HEK293 (cell line): ENCODE measurements around the gene BATF3.

ENCODE experiments used
- CTCF ChIA-PET: fragments of 350-600 bp; formaldehyde crosslinking; extraction: SDS; loops from one replicate; lab custom pipeline; 2021; ENCODE audit warnings: antibody characterized with exemption; lab: Yijun Ruan, JAX
- POLR2A ChIA-PET: fragments of 300-600 bp; formaldehyde crosslinking; extraction: SDS; loops from one replicate; lab custom pipeline; 2020; ENCODE audit warnings: antibody characterized with exemption, inconsistent platforms; lab: Yijun Ruan, JAX
- H3K27ac ChIP-seq: fragments of 200-500 bp; sonication (Bioruptor generic); 2 replicates; pipeline ENCODE4 v1.5.1; 2014; ENCODE audit warnings: low read depth, low read length, control low read depth, inconsistent platforms; ENCODE audit errors: extremely low read depth
- H3K36me3 ChIP-seq, 2 experiments: fragments of 200-500 bp in 1 of 2; sonication (Bioruptor generic) in 1 of 2; 1 replicate in 1 of 2; 2 replicates in 1 of 2; pipeline ENCODE4 v1.5.1; 2014 to 2017; ENCODE audit warnings: inconsistent platforms in 2 of 2, low read length in 2 of 2; ENCODE audit not compliant: control insufficient read depth in 2 of 2, insufficient read depth in 1 of 2
- H3K4me1 ChIP-seq: fragments of 200-500 bp; sonication (Bioruptor generic); 2 replicates; pipeline ENCODE4 v1.5.1; 2014; ENCODE audit warnings: mild to moderate bottlenecking, low read length, inconsistent platforms; ENCODE audit not compliant: control insufficient read depth, insufficient read depth
- H3K4me3 ChIP-seq: 2 replicates; pipeline ENCODE4 v1.5.1; 2011; ENCODE audit warnings: low read depth, mild to moderate bottlenecking, control low read depth, low read length, moderate library complexity
- H3K9me3 ChIP-seq: fragments of 200-500 bp; sonication (Bioruptor generic); 2 replicates; pipeline ENCODE4 v1.5.1; 2014; ENCODE audit warnings: low read depth, low read length, inconsistent platforms; ENCODE audit not compliant: control insufficient read depth, insufficient read depth
- GLI4 ChIP-seq: fragments of 450-650 bp; formaldehyde crosslinking; IDR thresholded peaks from 2 replicates; pipeline ENCODE4 v1.5.1; 2016; ENCODE audit warnings: missing biosample characterization, missing genetic modification characterization
- KLF7 ChIP-seq: fragments of 450-650 bp; formaldehyde crosslinking; IDR thresholded peaks from 2 replicates; pipeline ENCODE4 v1.5.1; 2016; ENCODE audit warnings: missing biosample characterization, missing genetic modification characterization, borderline replicate concordance
- OVOL3 ChIP-seq: fragments of 450-650 bp; formaldehyde crosslinking; IDR thresholded peaks from 2 replicates; pipeline ENCODE4 v1.5.1; 2016; ENCODE audit warnings: missing biosample characterization, missing genetic modification characterization
- RBAK ChIP-seq: fragments of 450-650 bp; formaldehyde crosslinking; IDR thresholded peaks from 2 replicates; pipeline ENCODE4 v1.5.1; 2016; ENCODE audit warnings: missing biosample characterization, missing genetic modification characterization
- ZBTB1 ChIP-seq: fragments of 450-650 bp; formaldehyde crosslinking; IDR thresholded peaks from 2 replicates; pipeline ENCODE4 v1.5.1; 2016; ENCODE audit warnings: missing biosample characterization, missing genetic modification characterization
- ZBTB21 ChIP-seq: fragments of 450-650 bp; formaldehyde crosslinking; IDR thresholded peaks from 2 replicates; pipeline ENCODE4 v1.5.1; 2017; ENCODE audit warnings: missing biosample characterization, missing genetic modification characterization
- ZFP37 ChIP-seq: fragments of 450-650 bp; formaldehyde crosslinking; IDR thresholded peaks from 2 replicates; pipeline ENCODE4 v1.5.1; 2016; ENCODE audit warnings: missing biosample characterization, missing genetic modification characterization
- ZNF114 ChIP-seq: fragments of 450-650 bp; formaldehyde crosslinking; IDR thresholded peaks from 2 replicates; pipeline ENCODE4 v1.5.0; 2017; ENCODE audit warnings: missing biosample characterization, missing genetic modification characterization
- ZNF140 ChIP-seq: fragments of 450-650 bp; formaldehyde crosslinking; IDR thresholded peaks from 2 replicates; pipeline ENCODE4 v1.5.1; 2016; ENCODE audit warnings: missing biosample characterization, missing genetic modification characterization
- ZNF174 ChIP-seq: fragments of 450-650 bp; formaldehyde crosslinking; IDR thresholded peaks from 2 replicates; pipeline ENCODE4 v1.5.0; 2017; ENCODE audit warnings: missing biosample characterization, mild to moderate bottlenecking, missing genetic modification characterization
- ZNF214 ChIP-seq: fragments of 450-650 bp; formaldehyde crosslinking; IDR thresholded peaks from 2 replicates; pipeline ENCODE4 v1.5.1; 2017; ENCODE audit warnings: missing biosample characterization, mild to moderate bottlenecking, missing genetic modification characterization, borderline replicate concordance
- ZNF26 ChIP-seq: fragments of 450-650 bp; formaldehyde crosslinking; IDR thresholded peaks from 2 replicates; pipeline ENCODE4 v1.5.1; 2016; ENCODE audit warnings: missing biosample characterization, missing genetic modification characterization
- ZNF423 ChIP-seq: fragments of 450-650 bp; formaldehyde crosslinking; IDR thresholded peaks from 2 replicates; pipeline ENCODE4 v1.5.1; 2016; ENCODE audit warnings: missing biosample characterization, missing genetic modification characterization
- ZNF48 ChIP-seq: fragments of 450-650 bp; formaldehyde crosslinking; IDR thresholded peaks from 2 replicates; pipeline ENCODE4 v1.5.1; 2016; ENCODE audit warnings: missing biosample characterization, missing genetic modification characterization
- ZNF639 ChIP-seq: fragments of 450-650 bp; formaldehyde crosslinking; IDR thresholded peaks from 2 replicates; pipeline ENCODE4 v1.5.1; 2016; ENCODE audit warnings: missing biosample characterization, missing genetic modification characterization
- ZNF658 ChIP-seq: fragments of 450-650 bp; formaldehyde crosslinking; IDR thresholded peaks from 2 replicates; pipeline ENCODE4; 2016; ENCODE audit warnings: missing biosample characterization, missing genetic modification characterization
- ZNF701 ChIP-seq: fragments of 450-650 bp; formaldehyde crosslinking; IDR thresholded peaks from 2 replicates; pipeline ENCODE4 v1.5.1; 2016; ENCODE audit warnings: missing biosample characterization, missing genetic modification characterization
- ZNF747 ChIP-seq: fragments of 450-650 bp; formaldehyde crosslinking; IDR thresholded peaks from 2 replicates; pipeline ENCODE4 v1.5.1; 2016; ENCODE audit warnings: missing biosample characterization, missing genetic modification characterization
- TF ChIP-seq, protein P1 (sequence below): IDR thresholded peaks from 2 replicates; pipeline ENCODE4 v1.6.1; 2011; ENCODE audit warnings: mild to moderate bottlenecking, low read depth, low read length, borderline replicate concordance
- TF ChIP-seq, protein P2 (sequence below): fragments of 450-650 bp; formaldehyde crosslinking; IDR thresholded peaks from 2 replicates; pipeline ENCODE4 v1.5.1; 2017; ENCODE audit warnings: missing biosample characterization, missing genetic modification characterization
- TF ChIP-seq, protein P3 (sequence below): fragments of 450-650 bp; formaldehyde crosslinking; conservative IDR thresholded peaks from 2 replicates; pipeline ENCODE4 v1.5.1; 2016; ENCODE audit warnings: low read depth, missing biosample characterization, missing genetic modification characterization

Gene BATF3

GRCh38 chr1:212647004-212647403 is 52.6 kb downstream of the BATF3 start:
- Histone ChIP-seq H3K4me1 (no peaks in the 10 kb centered on the region), H3K9me3 (no peaks in the 10 kb centered on the region)
- TF ChIP-seq, protein P1, sequence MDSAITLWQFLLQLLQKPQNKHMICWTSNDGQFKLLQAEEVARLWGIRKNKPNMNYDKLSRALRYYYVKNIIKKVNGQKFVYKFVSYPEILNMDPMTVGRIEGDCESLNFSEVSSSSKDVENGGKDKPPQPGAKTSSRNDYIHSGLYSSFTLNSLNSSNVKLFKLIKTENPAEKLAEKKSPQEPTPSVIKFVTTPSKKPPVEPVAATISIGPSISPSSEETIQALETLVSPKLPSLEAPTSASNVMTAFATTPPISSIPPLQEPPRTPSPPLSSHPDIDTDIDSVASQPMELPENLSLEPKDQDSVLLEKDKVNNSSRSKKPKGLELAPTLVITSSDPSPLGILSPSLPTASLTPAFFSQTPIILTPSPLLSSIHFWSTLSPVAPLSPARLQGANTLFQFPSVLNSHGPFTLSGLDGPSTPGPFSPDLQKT, result no peak
- TF ChIP-seq ZFP37, result no peak
- TF ChIP-seq, all 188 proteins: peak for 0
- Histone ChIP-seq H3K36me3 (no peaks in the 10 kb centered on the region), H3K4me3 (no peak overlapping the region), H3K27ac (no peak overlapping the region)
- POLR2A ChIA-PET, result no interaction called here
- CTCF ChIA-PET, result interaction anchor here (0.6 to 1.3 kb wide), 3 partner anchors 21 to 274 kb away, joined by 3 to 5 read pairs (median 4); no protein-coding TSS in a partner anchor

- CTCF ChIA-PET, result no interaction called here
- no peak overlapping the region for H3K4me3 ChIP-seq
- POLR2A ChIA-PET, result no interaction called here
- H3K4me1 ChIP-seq, result no peaks in the 10 kb centered on the region
- H3K9me3 ChIP-seq, result no peaks in the 10 kb centered on the region
- no peak for TF ChIP-seq ZNF701
- no peak for TF ChIP-seq ZNF26 (tag by site-specific recombination)
- TF ChIP-seq ZBTB1 (tag by site-specific recombination), result no peak
- TF ChIP-seq OVOL3, result no peak
- no peak for TF ChIP-seq ZNF658 (tag by site-specific recombination)
- TF ChIP-seq ZNF114, result no peak
- TF ChIP-seq ZNF174 (tag by site-specific recombination), result no peak
- TF ChIP-seq ZNF48 (tag by site-specific recombination), result no peak
- TF ChIP-seq ZNF639, result no peak
- no peak for TF ChIP-seq GLI4
- TF ChIP-seq, protein P2, sequence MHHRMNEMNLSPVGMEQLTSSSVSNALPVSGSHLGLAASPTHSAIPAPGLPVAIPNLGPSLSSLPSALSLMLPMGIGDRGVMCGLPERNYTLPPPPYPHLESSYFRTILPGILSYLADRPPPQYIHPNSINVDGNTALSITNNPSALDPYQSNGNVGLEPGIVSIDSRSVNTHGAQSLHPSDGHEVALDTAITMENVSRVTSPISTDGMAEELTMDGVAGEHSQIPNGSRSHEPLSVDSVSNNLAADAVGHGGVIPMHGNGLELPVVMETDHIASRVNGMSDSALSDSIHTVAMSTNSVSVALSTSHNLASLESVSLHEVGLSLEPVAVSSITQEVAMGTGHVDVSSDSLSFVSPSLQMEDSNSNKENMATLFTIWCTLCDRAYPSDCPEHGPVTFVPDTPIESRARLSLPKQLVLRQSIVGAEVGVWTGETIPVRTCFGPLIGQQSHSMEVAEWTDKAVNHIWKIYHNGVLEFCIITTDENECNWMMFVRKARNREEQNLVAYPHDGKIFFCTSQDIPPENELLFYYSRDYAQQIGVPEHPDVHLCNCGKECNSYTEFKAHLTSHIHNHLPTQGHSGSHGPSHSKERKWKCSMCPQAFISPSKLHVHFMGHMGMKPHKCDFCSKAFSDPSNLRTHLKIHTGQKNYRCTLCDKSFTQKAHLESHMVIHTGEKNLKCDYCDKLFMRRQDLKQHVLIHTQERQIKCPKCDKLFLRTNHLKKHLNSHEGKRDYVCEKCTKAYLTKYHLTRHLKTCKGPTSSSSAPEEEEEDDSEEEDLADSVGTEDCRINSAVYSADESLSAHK, result no peak
- TF ChIP-seq ZNF214 (tag by site-specific recombination), result no peak
- no peak for TF ChIP-seq ZNF140 (tag by site-specific recombination)
- TF ChIP-seq KLF7 (tag by site-specific recombination), result no peak
- TF ChIP-seq ZNF747 (tag by site-specific recombination), result no peak
- TF ChIP-seq, protein P3, sequence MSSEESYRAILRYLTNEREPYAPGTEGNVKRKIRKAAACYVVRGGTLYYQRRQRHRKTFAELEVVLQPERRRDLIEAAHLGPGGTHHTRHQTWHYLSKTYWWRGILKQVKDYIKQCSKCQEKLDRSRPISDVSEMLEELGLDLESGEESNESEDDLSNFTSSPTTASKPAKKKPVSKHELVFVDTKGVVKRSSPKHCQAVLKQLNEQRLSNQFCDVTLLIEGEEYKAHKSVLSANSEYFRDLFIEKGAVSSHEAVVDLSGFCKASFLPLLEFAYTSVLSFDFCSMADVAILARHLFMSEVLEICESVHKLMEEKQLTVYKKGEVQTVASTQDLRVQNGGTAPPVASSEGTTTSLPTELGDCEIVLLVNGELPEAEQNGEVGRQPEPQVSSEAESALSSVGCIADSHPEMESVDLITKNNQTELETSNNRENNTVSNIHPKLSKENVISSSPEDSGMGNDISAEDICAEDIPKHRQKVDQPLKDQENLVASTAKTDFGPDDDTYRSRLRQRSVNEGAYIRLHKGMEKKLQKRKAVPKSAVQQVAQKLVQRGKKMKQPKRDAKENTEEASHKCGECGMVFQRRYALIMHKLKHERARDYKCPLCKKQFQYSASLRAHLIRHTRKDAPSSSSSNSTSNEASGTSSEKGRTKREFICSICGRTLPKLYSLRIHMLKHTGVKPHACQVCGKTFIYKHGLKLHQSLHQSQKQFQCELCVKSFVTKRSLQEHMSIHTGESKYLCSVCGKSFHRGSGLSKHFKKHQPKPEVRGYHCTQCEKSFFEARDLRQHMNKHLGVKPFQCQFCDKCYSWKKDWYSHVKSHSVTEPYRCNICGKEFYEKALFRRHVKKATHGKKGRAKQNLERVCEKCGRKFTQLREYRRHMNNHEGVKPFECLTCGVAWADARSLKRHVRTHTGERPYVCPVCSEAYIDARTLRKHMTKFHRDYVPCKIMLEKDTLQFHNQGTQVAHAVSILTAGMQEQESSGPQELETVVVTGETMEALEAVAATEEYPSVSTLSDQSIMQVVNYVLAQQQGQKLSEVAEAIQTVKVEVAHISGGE (tag by site-specific recombination), result no peak
- no peak for TF ChIP-seq ZNF423 (tag by site-specific recombination)
- no peak for TF ChIP-seq RBAK (tag by site-specific recombination)
- no peak for TF ChIP-seq ZBTB21
- no peak overlapping the region for H3K27ac ChIP-seq
- H3K36me3 ChIP-seq, result no peaks in the 10 kb centered on the region
Observed at GRCh38 chr1:212646588-212646987, 53.1 kb downstream of the BATF3 start.
